ENCODE measurements around the gene GNA14.

GRCh38 chr9:77587851-77588250 is 60.3 kb downstream of the GNA14 start:
- no peak for TF ChIP-seq GATA2 (IDR thresholded peaks at IDR 0.05; ENCODE audit: low read depth, low read length)
- no peak for TF ChIP-seq GATA3 (IDR thresholded peaks at IDR 0.05; ENCODE audit: low read depth, low read length)

All from SH-SY5Y (cell line).